AG04450 (cell line): ENCODE data around the gene GUCY1B1. TPM values are rescaled to one million over a fixed set of nuclear protein-coding genes. Genes with fewer than 3 reads are reported as not detected.

ENCODE experiments used
- CTCF ChIA-PET: fragments of 300-600, 350-600 bp; formaldehyde crosslinking; extraction: SDS; loops from one replicate; lab custom pipeline; 2022; ENCODE audit warnings: antibody characterized with exemption, inconsistent platforms; lab: Charles Lee
- POLR2A ChIA-PET: fragments of 350-600 bp; formaldehyde crosslinking; extraction: SDS; loops from one replicate; lab custom pipeline; 2021; ENCODE audit warnings: antibody characterized with exemption, inconsistent platforms; lab: Yijun Ruan, JAX
- DNase-seq: peaks from one replicate; pipeline ENCODE4 v3.0.0-alpha.2; 2011; ENCODE audit warnings: low read depth, low spot score
- H3K27ac ChIP-seq: one replicate; pipeline ENCODE4 v1.5.1; 2012; ENCODE audit warnings: low read depth, low read length, control low read depth
- H3K27me3 ChIP-seq: one replicate; pipeline ENCODE4 v1.6.0; 2012; ENCODE audit warnings: low read length; ENCODE audit not compliant: control insufficient read depth, insufficient read depth
- H3K4me3 ChIP-seq: 2 replicates; pipeline ENCODE4 v1.5.1; 2011; ENCODE audit warnings: mild to moderate bottlenecking, low read depth, low read length, control low read depth
- H3K9me3 ChIP-seq: 2 replicates; pipeline ENCODE4 v1.5.1; 2012; ENCODE audit warnings: low read length; ENCODE audit not compliant: control insufficient read depth, insufficient read depth
- polyA plus RNA-seq: library from polyadenylated mRNA; depleted of rRNA; stranded (reverse); fragments of >200 nt; gene quantifications from 2 replicates; pipeline ENCODE4 v1.2.3, GENCODE V29; 2011
- TF ChIP-seq, protein P1 (sequence below): IDR thresholded peaks from 2 replicates; pipeline ENCODE4 v1.5.1; 2011; ENCODE audit warnings: low read depth, low read length, control low read depth, inconsistent platforms

Gene GUCY1B1
- polyA plus RNA-seq, 1 experiment, result 25.0 TPM

DNA sequence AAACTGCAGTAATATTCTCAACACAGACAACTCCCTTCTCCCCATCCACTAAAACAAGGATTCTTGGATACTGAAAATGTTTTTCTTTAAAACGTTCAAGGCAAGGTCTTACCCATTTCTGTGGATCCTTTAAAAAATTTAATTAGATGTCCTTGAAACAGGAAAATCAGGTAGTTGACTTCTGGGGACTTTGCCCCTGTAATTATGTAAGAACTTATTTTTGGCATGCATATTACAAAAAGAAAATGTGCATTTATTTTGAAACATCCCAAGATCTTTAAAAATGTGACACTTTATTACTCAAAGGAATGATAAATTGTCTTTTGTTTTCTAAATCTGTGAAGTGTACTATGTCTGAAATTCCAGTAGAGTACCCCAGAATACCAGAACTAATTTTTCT is 25.8 kb downstream of the GUCY1B1 start:
- POLR2A ChIA-PET, result interaction anchor here (0.7 kb wide), 2 partner anchors 18 to 118 kb away, joined by 3 read pairs; no protein-coding TSS in a partner anchor
- DNase-seq, result no peak
- CTCF ChIA-PET, result interaction anchor here (1.0 to 2.3 kb wide), 2 partner anchors 168 to 381 kb away, joined by 7 to 12 read pairs; partner anchors contain the start of gene CTSO
- Histone ChIP-seq H3K4me3 (no peak overlapping the region), H3K27me3 (no peaks in the 10 kb centered on the region), H3K27ac (no peak overlapping the region), H3K9me3 (no peaks in the 10 kb centered on the region; the same call in 1 of the 2 replicates)
- TF ChIP-seq, protein P1, sequence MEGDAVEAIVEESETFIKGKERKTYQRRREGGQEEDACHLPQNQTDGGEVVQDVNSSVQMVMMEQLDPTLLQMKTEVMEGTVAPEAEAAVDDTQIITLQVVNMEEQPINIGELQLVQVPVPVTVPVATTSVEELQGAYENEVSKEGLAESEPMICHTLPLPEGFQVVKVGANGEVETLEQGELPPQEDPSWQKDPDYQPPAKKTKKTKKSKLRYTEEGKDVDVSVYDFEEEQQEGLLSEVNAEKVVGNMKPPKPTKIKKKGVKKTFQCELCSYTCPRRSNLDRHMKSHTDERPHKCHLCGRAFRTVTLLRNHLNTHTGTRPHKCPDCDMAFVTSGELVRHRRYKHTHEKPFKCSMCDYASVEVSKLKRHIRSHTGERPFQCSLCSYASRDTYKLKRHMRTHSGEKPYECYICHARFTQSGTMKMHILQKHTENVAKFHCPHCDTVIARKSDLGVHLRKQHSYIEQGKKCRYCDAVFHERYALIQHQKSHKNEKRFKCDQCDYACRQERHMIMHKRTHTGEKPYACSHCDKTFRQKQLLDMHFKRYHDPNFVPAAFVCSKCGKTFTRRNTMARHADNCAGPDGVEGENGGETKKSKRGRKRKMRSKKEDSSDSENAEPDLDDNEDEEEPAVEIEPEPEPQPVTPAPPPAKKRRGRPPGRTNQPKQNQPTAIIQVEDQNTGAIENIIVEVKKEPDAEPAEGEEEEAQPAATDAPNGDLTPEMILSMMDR, result no peak

DNA sequence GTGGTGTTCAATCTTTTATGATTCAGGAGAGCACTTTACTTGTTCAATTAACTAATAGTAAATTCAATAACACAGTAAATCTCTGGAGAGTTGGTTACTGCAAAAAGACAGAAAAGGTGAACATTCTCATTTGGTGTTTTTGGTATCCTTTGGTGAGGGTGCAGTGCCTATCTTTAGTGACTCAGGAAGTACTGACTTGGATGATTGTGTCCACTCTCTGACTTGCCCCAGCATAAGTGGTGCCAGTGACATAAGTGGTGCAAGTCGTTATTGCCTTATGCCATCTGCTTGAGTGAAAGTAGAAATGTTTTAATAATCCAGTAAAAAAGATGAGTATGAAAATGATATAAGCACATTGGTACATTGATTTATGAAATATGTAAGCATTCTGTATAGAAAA is 27.0 kb downstream of the GUCY1B1 start:
- H3K9me3 ChIP-seq, result no peaks in the 10 kb centered on the region; the same call in 1 of the 2 replicates
- H3K27me3 ChIP-seq, result no peaks in the 10 kb centered on the region
- TF ChIP-seq, protein P1, result no peak
- no peak for DNase-seq
- no peak overlapping the region for H3K4me3 ChIP-seq
- no peak overlapping the region for H3K27ac ChIP-seq
- ChIA-PET POLR2A (no interaction called here), CTCF (interaction anchor here (1.4 to 2.2 kb wide), 6 partner anchors 7 to 358 kb away, joined by 4 to 25 read pairs (median 12); no protein-coding TSS in a partner anchor)

DNA sequence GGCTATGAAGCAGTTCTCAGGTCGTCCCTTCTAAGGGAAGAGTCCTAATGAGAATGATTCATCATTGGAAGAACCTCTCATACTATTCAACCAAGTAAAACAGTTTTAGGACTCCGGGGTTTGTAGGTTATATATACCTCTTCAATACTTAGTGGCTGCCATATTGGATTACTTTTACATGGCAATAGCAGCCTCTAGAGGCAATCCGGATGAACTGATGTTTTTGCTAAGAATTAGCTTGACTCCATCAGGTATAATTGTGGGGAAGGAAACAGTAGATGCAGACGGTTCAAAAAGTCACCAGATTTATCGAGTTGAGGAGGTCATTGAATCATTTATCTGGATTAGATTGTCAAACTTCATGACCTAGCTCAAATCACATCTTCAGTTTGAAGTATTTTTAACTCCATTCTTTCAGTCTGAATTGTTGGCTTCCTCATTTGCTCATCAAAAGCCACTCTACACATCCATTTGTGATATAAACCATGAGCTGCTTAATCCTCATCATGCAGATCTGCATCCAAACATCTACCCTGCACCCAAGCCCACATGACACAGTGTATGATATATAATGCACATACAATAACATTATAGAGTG is 28.4 kb downstream of the GUCY1B1 start:
- H3K9me3 ChIP-seq, result no peaks in the 10 kb centered on the region; the same call in 1 of the 2 replicates
- TF ChIP-seq, protein P1, result peak; percentile 91
- no peak overlapping the region for H3K4me3 ChIP-seq
- ChIA-PET POLR2A (no interaction called here), CTCF (interaction anchor here (0.5 to 2.2 kb wide), 37 partner anchors 8 to 392 kb away, joined by 3 to 56 read pairs (median 6); partner anchors contain the start of genes CTSO and GUCY1B1)
- no peak overlapping the region for H3K27ac ChIP-seq
- H3K27me3 ChIP-seq, result no peaks in the 10 kb centered on the region
- DNase-seq, result no peak

DNA sequence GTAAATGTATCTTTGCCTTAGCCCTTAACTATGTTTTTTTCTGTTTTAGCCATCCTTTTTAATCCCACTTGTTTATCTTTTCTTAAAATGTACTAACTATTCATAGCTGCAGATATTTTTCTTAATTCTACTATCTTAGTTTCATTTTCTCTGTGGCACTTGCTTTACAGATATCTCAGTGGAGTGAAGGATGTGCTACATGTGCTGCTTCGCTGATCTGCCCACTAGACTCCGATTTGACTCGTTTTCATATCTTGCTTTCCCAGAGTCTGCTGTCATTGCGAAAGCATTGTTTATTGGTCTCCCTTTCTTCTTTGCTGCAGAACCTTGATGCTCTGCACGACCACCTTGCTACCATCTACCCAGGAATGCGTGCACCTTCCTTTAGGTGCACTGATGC is 30.6 kb downstream of the GUCY1B1 start:
- no peak overlapping the region for H3K4me3 ChIP-seq
- ChIA-PET CTCF (interaction anchor here (0.7 to 1.6 kb wide), 5 partner anchors 164 to 385 kb away, joined by 3 to 12 read pairs (median 3); no protein-coding TSS in a partner anchor), POLR2A (no interaction called here)
- no peak overlapping the region for H3K27ac ChIP-seq
- TF ChIP-seq, protein P1, result no peak
- H3K9me3 ChIP-seq, result no peaks in the 10 kb centered on the region
- no peaks in the 10 kb centered on the region for H3K27me3 ChIP-seq
- no peak for DNase-seq

DNA sequence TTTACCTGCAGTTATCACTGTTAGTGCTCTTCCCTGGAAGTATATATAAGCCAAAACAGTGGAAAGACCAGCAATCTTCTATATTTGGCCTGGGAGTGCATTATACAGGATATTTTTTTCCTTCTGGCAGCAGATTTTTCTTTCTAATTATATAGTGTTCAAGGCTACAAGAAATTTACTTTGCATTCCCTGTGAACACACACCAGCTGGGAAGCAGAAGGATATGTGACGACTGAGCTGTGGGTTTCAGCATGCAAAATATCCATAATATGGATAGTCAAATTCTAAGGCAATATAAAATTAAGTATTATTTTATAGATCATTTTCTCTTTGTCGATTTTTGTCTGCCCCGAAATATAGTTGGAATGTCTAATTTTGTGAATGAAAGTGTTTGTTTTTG is 31.2 kb downstream of the GUCY1B1 start:
- Histone ChIP-seq H3K4me3 (no peak overlapping the region), H3K9me3 (no peaks in the 10 kb centered on the region), H3K27me3 (no peaks in the 10 kb centered on the region), H3K27ac (no peak overlapping the region)
- DNase-seq, result no peak
- ChIA-PET POLR2A (no interaction called here), CTCF (interaction anchor here (1.1 to 1.6 kb wide), 2 partner anchors 349 to 385 kb away, joined by 3 to 12 read pairs; no protein-coding TSS in a partner anchor)
- TF ChIP-seq, protein P1, result no peak
